G401.6 (cell line): ENCODE results near the gene MED27.

Experiments used
- FAIRE-seq: peaks from 2 replicates; lab custom pipeline; 2012; peaks lifted over from hg19 to GRCh38; lab: Jason Lieb, UNC

MED27 gene

GRCh38 chr9:131851414-131851813, 228.3 kb downstream of the MED27 start:
- FAIRE-seq: no peak

- FAIRE-seq: no peak
Observed at GRCh38 chr9:131849391-131849790, 230.3 kb downstream of the MED27 start.

- no peak for FAIRE-seq
Observed at GRCh38 chr9:131848570-131849160, 231.0 kb downstream of the MED27 start.

- FAIRE-seq: no peak
Observed at GRCh38 chr9:131847665-131848354, 231.9 kb downstream of the MED27 start.

- FAIRE-seq: no peak
Observed at GRCh38 chr9:131845305-131846298, 234.1 kb downstream of the MED27 start.

- no peak for FAIRE-seq
Observed at GRCh38 chr9:131844745-131845118, 234.9 kb downstream of the MED27 start.

- no peak for FAIRE-seq
Observed at GRCh38 chr9:131843989-131844744, 235.5 kb downstream of the MED27 start.

- FAIRE-seq: no peak
Observed at GRCh38 chr9:131841765-131842318, 237.8 kb downstream of the MED27 start.

- no peak for FAIRE-seq
Observed at GRCh38 chr9:131840751-131841702, 238.6 kb downstream of the MED27 start.

- no peak for FAIRE-seq
Observed at GRCh38 chr9:131840220-131840619, 239.4 kb downstream of the MED27 start.

- no peak for FAIRE-seq
Observed at GRCh38 chr9:131839281-131840084, 240.2 kb downstream of the MED27 start.

GRCh38 chr9:131838530-131839280, 241.0 kb downstream of the MED27 start:
- no peak for FAIRE-seq

GRCh38 chr9:131837836-131838235, 241.8 kb downstream of the MED27 start:
- FAIRE-seq: no peak

GRCh38 chr9:131837316-131837715, 242.4 kb downstream of the MED27 start:
- FAIRE-seq: no peak

GRCh38 chr9:131836607-131837315, 242.9 kb downstream of the MED27 start:
- FAIRE-seq: no peak

GRCh38 chr9:131836021-131836420, 243.6 kb downstream of the MED27 start:
- no peak for FAIRE-seq

- no peak for FAIRE-seq
Observed at GRCh38 chr9:131835151-131835910, 244.3 kb downstream of the MED27 start.

- FAIRE-seq: no peak
Observed at GRCh38 chr9:131834721-131835120, 244.9 kb downstream of the MED27 start.
